ENCODE data around the gene PDE4D.
A peak's percentile ranks its signal among the peaks of the same experiment; 100 is the strongest.

Gene PDE4D

GRCh38 chr5:59542306-59542705 is 351.2 kb downstream of the PDE4D start:
- no peak for DNase-seq

- DNase-seq, result no peak
These were observed 353.2 kb downstream of the PDE4D start for GRCh38 chr5:59540366-59540765.

- no peak for DNase-seq
These were observed 354.8 kb downstream of the PDE4D start for GRCh38 chr5:59538750-59539121.

GRCh38 chr5:59537961-59538749 is 355.4 kb downstream of the PDE4D start:
- peak; percentile 51 for DNase-seq

- no peak for DNase-seq
These were observed 356.7 kb downstream of the PDE4D start for GRCh38 chr5:59536875-59537274.

- DNase-seq, result no peak
These were observed 358.0 kb downstream of the PDE4D start for GRCh38 chr5:59535561-59535960.

- no peak for DNase-seq
These were observed 359.8 kb downstream of the PDE4D start for GRCh38 chr5:59533730-59534108.

- no peak for DNase-seq
These were observed 360.4 kb downstream of the PDE4D start for GRCh38 chr5:59532979-59533729.

- DNase-seq, result no peak
These were observed 364.3 kb downstream of the PDE4D start for GRCh38 chr5:59529239-59529638.

- no peak for DNase-seq
These were observed 365.2 kb downstream of the PDE4D start for GRCh38 chr5:59528202-59528862.

- no peak for DNase-seq
These were observed 367.6 kb downstream of the PDE4D start for GRCh38 chr5:59525957-59526356.

GRCh38 chr5:59525311-59525710 is 368.2 kb downstream of the PDE4D start:
- no peak for DNase-seq

- no peak for DNase-seq
These were observed 371.2 kb downstream of the PDE4D start for GRCh38 chr5:59522201-59522831.

- no peak for DNase-seq
These were observed 372.1 kb downstream of the PDE4D start for GRCh38 chr5:59521476-59521875.

- no peak for DNase-seq
These were observed 374.2 kb downstream of the PDE4D start for GRCh38 chr5:59519338-59519737.

GRCh38 chr5:59517926-59518585 is 375.5 kb downstream of the PDE4D start:
- no peak for DNase-seq

GRCh38 chr5:59516161-59516560 is 377.4 kb downstream of the PDE4D start:
- peak; percentile 27 for DNase-seq

GRCh38 chr5:59506285-59506877 is 387.1 kb downstream of the PDE4D start:
- DNase-seq, result no peak

- DNase-seq, result no peak
These were observed 389.5 kb downstream of the PDE4D start for GRCh38 chr5:59504043-59504442.

GRCh38 chr5:59503220-59503619 is 390.3 kb downstream of the PDE4D start:
- DNase-seq, result no peak

- no peak for DNase-seq
These were observed 392.2 kb downstream of the PDE4D start for GRCh38 chr5:59501316-59501715.

- DNase-seq, result no peak
These were observed 393.5 kb downstream of the PDE4D start for GRCh38 chr5:59500014-59500413.

Measured in right hindlimb (tissue), 1 donor.